Dermis microvascular lymphatic vessel endothelial cell (primary cell): ENCODE measurements around the gene FBXL17. TPM values are rescaled to one million over a fixed set of nuclear protein-coding genes. Genes with fewer than 3 reads are reported as not detected.
"Not testable (repeated sequence)": the region's sequence is repeated elsewhere in the genome, so short reads cannot be mapped to it uniquely, and the experiment has no call there.

Experiments used
- DNase-seq, 2 donors: peaks; one replicate each; pipeline versions ENCODE4 v3.0.0 to v3.0.0-alpha.2; 2010; ENCODE audit warnings: low read depth in 2 of 2
- total RNA-seq: library from RNA; depleted of rRNA; stranded (reverse); fragments of >200 nt; gene quantifications from 2 replicates; pipeline ENCODE4 v1.2.1, GENCODE V29; 2014

Gene FBXL17
- total RNA-seq, 1 donor from 2014 or later, result 4.7 TPM

GRCh38 chr5:108164574-108164973 is 217.3 kb downstream of the FBXL17 start:
- DNase-seq, result no peak

- DNase-seq, result not testable (repeated sequence)
Measured at GRCh38 chr5:108152854-108153253, 229.0 kb downstream of the FBXL17 start.

GRCh38 chr5:108149369-108149768 is 232.5 kb downstream of the FBXL17 start:
- no peak for DNase-seq

- DNase-seq, result peak; percentile 9 to 28
Measured at GRCh38 chr5:108148715-108149139, 233.2 kb downstream of the FBXL17 start.

- no peak for DNase-seq
Measured at GRCh38 chr5:108146222-108146621, 235.7 kb downstream of the FBXL17 start.

- DNase-seq, result no peak
Measured at GRCh38 chr5:108145351-108145750, 236.5 kb downstream of the FBXL17 start.

GRCh38 chr5:108144332-108144731 is 237.6 kb downstream of the FBXL17 start:
- no peak for DNase-seq

- no peak for DNase-seq
Measured at GRCh38 chr5:108143581-108143980, 238.3 kb downstream of the FBXL17 start.

GRCh38 chr5:108141676-108142075 is 240.2 kb downstream of the FBXL17 start:
- DNase-seq, result no peak

GRCh38 chr5:108136493-108136892 is 245.4 kb downstream of the FBXL17 start:
- DNase-seq, result no peak

GRCh38 chr5:108129129-108129528 is 252.8 kb downstream of the FBXL17 start:
- no peak for DNase-seq

- no peak for DNase-seq
Measured at GRCh38 chr5:108125771-108126511, 256.0 kb downstream of the FBXL17 start.

- no peak for DNase-seq
Measured at GRCh38 chr5:108124596-108124995, 257.3 kb downstream of the FBXL17 start.

- DNase-seq, result no peak
Measured at GRCh38 chr5:108122702-108123101, 259.2 kb downstream of the FBXL17 start.

GRCh38 chr5:108118813-108119514 is 262.9 kb downstream of the FBXL17 start:
- no peak for DNase-seq

- DNase-seq, result no peak
Measured at GRCh38 chr5:108115673-108116072, 266.2 kb downstream of the FBXL17 start.

- no peak for DNase-seq
Measured at GRCh38 chr5:108113950-108114349, 267.9 kb downstream of the FBXL17 start.

GRCh38 chr5:108111736-108112135 is 270.2 kb downstream of the FBXL17 start:
- DNase-seq, result no peak

GRCh38 chr5:108109059-108109458 is 272.8 kb downstream of the FBXL17 start:
- no peak for DNase-seq

- DNase-seq, result no peak
Measured at GRCh38 chr5:108104448-108104847, 277.4 kb downstream of the FBXL17 start.

GRCh38 chr5:108102463-108102862 is 279.4 kb downstream of the FBXL17 start:
- DNase-seq, result no peak

GRCh38 chr5:108101821-108102220 is 280.1 kb downstream of the FBXL17 start:
- DNase-seq, result no peak

GRCh38 chr5:108101130-108101529 is 280.8 kb downstream of the FBXL17 start:
- DNase-seq, result peak; percentile 17 to 59
